Sigmoid colon (tissue), 7 donors: ENCODE data around the gene COX8C. TPM values are rescaled to one million over a fixed set of nuclear protein-coding genes. Genes with fewer than 3 reads are reported as not detected.
"Not testable (repeated sequence)": the region's sequence is repeated elsewhere in the genome, so short reads cannot be mapped to it uniquely, and the experiment has no call there.

ENCODE experiments used
- DNase-seq: peaks from one replicate; pipeline ENCODE4 v3.0.0-alpha.2; 2019
- H3K27ac ChIP-seq, 4 donors: fragments of 200-600 bp; sonication (generic); one replicate each; pipeline ENCODE4 v1.5.1; 2016 to 2019; ENCODE audit warnings: mild to moderate bottlenecking in 1 of 4
- H3K27me3 ChIP-seq, 3 donors: fragments of 200-600 bp; sonication (generic); one replicate each; pipeline ENCODE4 v1.5.1; 2019; ENCODE audit warnings: mild to moderate bottlenecking in 1 of 3
- H3K36me3 ChIP-seq, 4 donors: fragments of 200-600 bp; sonication (generic); one replicate each; pipeline ENCODE4 v1.5.1; 2016 to 2019
- H3K4me1 ChIP-seq, 4 donors: fragments of 200-600 bp; sonication (generic); one replicate each; pipeline ENCODE4 v1.5.1; 2017 to 2019
- H3K4me3 ChIP-seq, 4 donors: fragments of 200-600 bp; sonication (generic); one replicate each; pipeline ENCODE4 v1.5.1; 2017 to 2019; ENCODE audit warnings: mild to moderate bottlenecking in 2 of 4, moderate library complexity in 1 of 4
- H3K9me3 ChIP-seq, 4 donors: fragments of 200-600 bp in 3 of 4; sonication (generic) in 3 of 4; one replicate each; pipeline versions ENCODE4 v1.5.1 to v1.6.1; 2013 to 2019
- CTCF ChIP-seq, 4 experiments: fragments of 450-650 bp in 3 of 4; fragments of 200-600 bp in 1 of 4; IDR thresholded peaks; one replicate each; pipeline ENCODE4 v1.5.1; 2016 to 2019; ENCODE audit warnings: antibody characterized with exemption in 4 of 4, mild to moderate bottlenecking in 3 of 4, moderate library complexity in 2 of 4
- EP300 ChIP-seq, 4 donors: sonication (generic); formaldehyde crosslinking; IDR thresholded peaks; one replicate each; pipeline ENCODE4 v1.6.1; 2017; ENCODE audit warnings: antibody characterized with exemption in 4 of 4
- POLR2A ChIP-seq, 2 donors: fragments of 450-650 bp; IDR thresholded peaks; one replicate each; pipeline ENCODE4 v1.6.1; 2016; ENCODE audit warnings: antibody characterized with exemption in 2 of 2, mild to moderate bottlenecking in 2 of 2, moderate library complexity in 2 of 2
- POLR2AphosphoS5 ChIP-seq, 4 donors: sonication (generic); formaldehyde crosslinking; IDR thresholded peaks; one replicate each; pipeline ENCODE4 v1.6.1; 2017; ENCODE audit warnings: antibody characterized with exemption in 4 of 4
- WGBS, 2 donors: extraction: QIAGEN DNeasy Blood & Tissue Kit; methylation state at CpG; one replicate each; pipeline ENCODE4 v1.1.7; 2013; 5-methylcytosine and 5-hydroxymethylcytosine counted together
- intact Hi-C: fragments of 100-400 bp; cut with DNase I; formaldehyde crosslinking; loops from one replicate; pipeline ENCODE4 v1.15.1; 2023
- polyA plus RNA-seq, 3 donors: library from polyadenylated mRNA; stranded (reverse); fragments of 200-250 nt; gene quantifications; one replicate each; pipeline ENCODE4 v1.2.3, GENCODE V29; 2013
- total RNA-seq, 4 donors: library from RNA; depleted of rRNA; stranded (reverse); fragments of >200 nt; gene quantifications; one replicate each; pipeline ENCODE4 v1.1.0, GENCODE V29; 2016
- donor health status: healthy with polysubstance abuse.
- donor health status: Bipolar disorder and iron deficiency.
- donor health status: healthy.

Gene COX8C
- total and polyA plus RNA-seq, 7 donors = not detected

GRCh38 chr14:93337884-93338283 lies 9.1 kb upstream of the COX8C start:
- Histone ChIP-seq H3K36me3 (no peaks in the 10 kb centered on the region), H3K27me3 (no peaks in the 10 kb centered on the region), H3K27ac (no peak overlapping the region), H3K4me1 (peaks cover 0 to 9% (median 7%) of the 10 kb centered on the region in 4 donors), H3K9me3 (peaks cover 0 to 5% (median 0%) of the 10 kb centered on the region in 4 donors), H3K4me3 (no peak overlapping the region)
- no peak for DNase-seq
- TF ChIP-seq EP300 (IDR thresholded peaks at IDR 0.05) = no peak
- 98% methylated on average over 7 of the region's 7 CpGs for WGBS, 2 donors
- intact Hi-C loops = no loop called here

GRCh38 chr14:93343266-93343665 lies 3.7 kb upstream of the COX8C start:
- Histone ChIP-seq H3K27me3 (no peaks in the 10 kb centered on the region), H3K4me1 (no peaks in the 10 kb centered on the region), H3K4me3 (no peak overlapping the region), H3K9me3 (no peaks in the 10 kb centered on the region), H3K36me3 (no peaks in the 10 kb centered on the region), H3K27ac (no peak overlapping the region)
- WGBS, 2 donors = 48 to 57% methylated on average over 1 of the region's 1 CpG
- intact Hi-C loops = no loop called here
- TF ChIP-seq CTCF (IDR thresholded peaks at IDR 0.05) = no peak
- no peak for TF ChIP-seq POLR2AphosphoS5 (IDR thresholded peaks at IDR 0.05)
- no peak for TF ChIP-seq EP300 (IDR thresholded peaks at IDR 0.05)
- TF ChIP-seq POLR2A (IDR thresholded peaks at IDR 0.05) = no peak
- DNase-seq = no peak

GRCh38 chr14:93343797-93344196 lies 3.2 kb upstream of the COX8C start:
- no peak for DNase-seq
- H3K27ac ChIP-seq = no peak overlapping the region
- intact Hi-C loops = no loop called here
- no peaks in the 10 kb centered on the region for H3K9me3 ChIP-seq
- no peak overlapping the region for H3K4me3 ChIP-seq
- H3K4me1 ChIP-seq = no peaks in the 10 kb centered on the region
- TF ChIP-seq CTCF (IDR thresholded peaks at IDR 0.05) (no peak), POLR2AphosphoS5 (IDR thresholded peaks at IDR 0.05) (no peak), POLR2A (IDR thresholded peaks at IDR 0.05) (no peak), EP300 (IDR thresholded peaks at IDR 0.05) (no peak)
- WGBS, 2 donors = 73 to 77% methylated on average over 2 of the region's 2 CpGs
- H3K27me3 ChIP-seq = no peaks in the 10 kb centered on the region
- no peaks in the 10 kb centered on the region for H3K36me3 ChIP-seq

GRCh38 chr14:93347850-93348249 lies 868 bp downstream of the COX8C start:
- no peak for DNase-seq
- no peaks in the 10 kb centered on the region for H3K4me1 ChIP-seq
- TF ChIP-seq POLR2AphosphoS5 (IDR thresholded peaks at IDR 0.05) (no peak), CTCF (IDR thresholded peaks at IDR 0.05) (no peak), EP300 (IDR thresholded peaks at IDR 0.05) (no peak), POLR2A (IDR thresholded peaks at IDR 0.05) (no peak)
- intact Hi-C loops = no loop called here
- no peaks in the 10 kb centered on the region for H3K36me3 ChIP-seq
- WGBS, 2 donors = 61 to 78% methylated on average over 8 of the region's 8 CpGs
- H3K9me3 ChIP-seq = no peaks in the 10 kb centered on the region
- H3K27ac ChIP-seq = no peak overlapping the region
- no peak overlapping the region for H3K4me3 ChIP-seq
- H3K27me3 ChIP-seq = no peaks in the 10 kb centered on the region

GRCh38 chr14:93348292-93348691 lies 1.3 kb downstream of the COX8C start:
- Histone ChIP-seq H3K27me3 (no peaks in the 10 kb centered on the region), H3K36me3 (no peaks in the 10 kb centered on the region), H3K4me3 (no peak overlapping the region), H3K27ac (no peak overlapping the region), H3K4me1 (no peaks in the 10 kb centered on the region), H3K9me3 (no peaks in the 10 kb centered on the region)
- TF ChIP-seq CTCF (IDR thresholded peaks at IDR 0.05) (no peak), POLR2AphosphoS5 (IDR thresholded peaks at IDR 0.05) (no peak), EP300 (IDR thresholded peaks at IDR 0.05) (no peak), POLR2A (IDR thresholded peaks at IDR 0.05) (no peak)
- intact Hi-C loops = no loop called here
- WGBS, 2 donors = 78 to 84% methylated on average over 5 of the region's 5 CpGs
- DNase-seq = no peak

GRCh38 chr14:93354873-93355272 lies 7.9 kb downstream of the COX8C start:
- H3K9me3 ChIP-seq, DNase-seq, H3K27me3 ChIP-seq, H3K27ac ChIP-seq, H3K36me3 ChIP-seq, intact Hi-C loops, H3K4me1 ChIP-seq, H3K4me3 ChIP-seq: not testable (repeated sequence)
- 80 to 91% methylated on average over 6 of the region's 6 CpGs for WGBS, 2 donors
